Endothelial cell of hepatic sinusoid (primary cell): ENCODE data around the gene PNMT.

Experiments
- in situ Hi-C: cut with HindIII; loops from 2 replicates; pipeline ENCODE4 v1.10.0; 2017; ENCODE audit warnings: low sequenced_read_pairs

Gene PNMT

GRCh38 chr17:39651923-39652586, 16.2 kb upstream of the PNMT start:
- in situ Hi-C loops, result no loop called here

GRCh38 chr17:39652587-39653315, 15.5 kb upstream of the PNMT start:
- in situ Hi-C loops, result no loop called here

- in situ Hi-C loops, result no loop called here
These were observed 15.0 kb upstream of the PNMT start for GRCh38 chr17:39653316-39653661.

GRCh38 chr17:39653662-39654331, 14.5 kb upstream of the PNMT start:
- in situ Hi-C loops, result no loop called here

- in situ Hi-C loops, result no loop called here
These were observed 13.1 kb upstream of the PNMT start for GRCh38 chr17:39655105-39655504.

- in situ Hi-C loops, result no loop called here
These were observed 9.9 kb upstream of the PNMT start for GRCh38 chr17:39658346-39658745.

GRCh38 chr17:39658760-39659159, 9.5 kb upstream of the PNMT start:
- in situ Hi-C loops, result no loop called here

- in situ Hi-C loops, result no loop called here
These were observed 8.8 kb upstream of the PNMT start for GRCh38 chr17:39659279-39660010.

GRCh38 chr17:39660011-39660360, 8.3 kb upstream of the PNMT start:
- in situ Hi-C loops, result no loop called here

- in situ Hi-C loops, result no loop called here
These were observed 7.6 kb upstream of the PNMT start for GRCh38 chr17:39660397-39661385.

- in situ Hi-C loops, result no loop called here
These were observed 6.3 kb upstream of the PNMT start for GRCh38 chr17:39661744-39662541.

GRCh38 chr17:39662551-39663339, 5.5 kb upstream of the PNMT start:
- in situ Hi-C loops, result no loop called here

GRCh38 chr17:39663340-39663687, 4.9 kb upstream of the PNMT start:
- in situ Hi-C loops, result no loop called here

- in situ Hi-C loops, result no loop called here
These were observed 4.3 kb upstream of the PNMT start for GRCh38 chr17:39663688-39664580.

- in situ Hi-C loops, result no loop called here
These were observed 3.4 kb upstream of the PNMT start, which contains the start of gene TCAP for GRCh38 chr17:39664581-39665561. TSS of gene TCAP (plus strand) at chr17:39665349. CDS start at chr17:39665360, 11 bp downstream.

- in situ Hi-C loops, result no loop called here
These were observed 2.5 kb upstream of the PNMT start for GRCh38 chr17:39665642-39666224.
